Right lung (tissue), 5 donors: Measurements from ENCODE around the gene PTPRA. TPM values are rescaled to one million over a fixed set of nuclear protein-coding genes. Genes with fewer than 3 reads are reported as not detected.
"Not testable (repeated sequence)": the region's sequence is repeated elsewhere in the genome, so short reads cannot be mapped to it uniquely, and the experiment has no call there.

Experiments
- DNase-seq, 2 donors: peaks; one replicate each; pipeline ENCODE4 v3.0.0-alpha.2; 2013
- polyA plus RNA-seq, 5 donors: library from polyadenylated mRNA; unstranded; fragments of 120-200 nt; gene quantifications; one replicate each; pipeline versions ENCODE4 v1.2.1 to v1.2.3, GENCODE V29; 2013; ENCODE audit warnings: inconsistent platforms in 1 of 5, low replicate concordance in 1 of 5; ENCODE audit not compliant: insufficient read length in 5 of 5, insufficient read depth in 1 of 5

The PTPRA gene
- polyA plus RNA-seq, 5 donors: 74.5 to 98.7 (median 92.2) TPM

GRCh38 chr20:3043322-3043721, 170.0 kb downstream of the PTPRA start, which contains the start of gene GNRH2:
GNRH2 (plus strand) TSS chr20:3043622; CDS start chr20:3044415, 793 bp downstream.
- DNase-seq: no peak

GRCh38 chr20:3044336-3044965, 171.2 kb downstream of the PTPRA start:
- no peak for DNase-seq

GRCh38 chr20:3045042-3045815, 171.9 kb downstream of the PTPRA start:
- DNase-seq: no peak

GRCh38 chr20:3045816-3046676, 172.8 kb downstream of the PTPRA start, which contains the start of gene MRPS26:
MRPS26 (plus strand) TSS chr20:3046052; CDS start chr20:3046069, 17 bp downstream.
- peak; percentile 88 to 93 for DNase-seq

- DNase-seq: peak in 1 of 2 donors; percentile 23
Observed at GRCh38 chr20:3046677-3047462, 173.6 kb downstream of the PTPRA start.

- DNase-seq: no peak
Observed at GRCh38 chr20:3047486-3048419, 174.5 kb downstream of the PTPRA start.

- DNase-seq: no peak
Observed at GRCh38 chr20:3051385-3052019, 178.2 kb downstream of the PTPRA start.

GRCh38 chr20:3059489-3059888, 186.2 kb downstream of the PTPRA start:
- no peak for DNase-seq

GRCh38 chr20:3064119-3064518, 190.8 kb downstream of the PTPRA start:
- not testable (repeated sequence) for DNase-seq

GRCh38 chr20:3067139-3068014, 194.1 kb downstream of the PTPRA start:
- DNase-seq: no peak

GRCh38 chr20:3068075-3068474, 194.8 kb downstream of the PTPRA start:
- DNase-seq: no peak

GRCh38 chr20:3068986-3069900, 196.0 kb downstream of the PTPRA start:
- DNase-seq: no peak

- no peak for DNase-seq
Observed at GRCh38 chr20:3070725-3071124, 197.4 kb downstream of the PTPRA start.

GRCh38 chr20:3071266-3071609, 198.0 kb downstream of the PTPRA start:
- DNase-seq: no peak

GRCh38 chr20:3071610-3072529, 198.6 kb downstream of the PTPRA start, which contains the start of gene OXT:
OXT (plus strand) TSS chr20:3071620; CDS start chr20:3071656, 36 bp downstream.
- DNase-seq: no peak

GRCh38 chr20:3072530-3073250, 199.4 kb downstream of the PTPRA start:
- no peak for DNase-seq
